Prostate gland (tissue), 2 donors: ENCODE data around the gene IRAK3.
"Not testable (repeated sequence)": the region's sequence is repeated elsewhere in the genome, so short reads cannot be mapped to it uniquely, and the experiment has no call there.

Experiments
- CTCF ChIP-seq, 4 experiments: fragments of 200-600 bp in 2 of 4; fragments of 450-650 bp in 2 of 4; sonication (generic) in 2 of 4; IDR thresholded peaks; 1 replicate in 3 of 4; 2 replicates in 1 of 4; pipeline ENCODE4 v1.5.1; 2016 to 2019; ENCODE audit warnings: antibody characterized with exemption in 4 of 4, mild to moderate bottlenecking in 2 of 4, moderate library complexity in 2 of 4
- POLR2A ChIP-seq: fragments of 450-650 bp; IDR thresholded peaks from one replicate; pipeline ENCODE4 v1.6.1; 2016; ENCODE audit warnings: antibody characterized with exemption, mild to moderate bottlenecking

- TF ChIP-seq POLR2A; CTCF (IDR thresholded peaks at IDR 0.05): not testable (repeated sequence)
Measured at GRCh38 chr12:66213011-66213410, 24.0 kb downstream of the IRAK3 start.
